ENCODE measurements around the gene PTPN4. TPM values are rescaled to one million over a fixed set of nuclear protein-coding genes. Genes with fewer than 3 reads are reported as not detected.

The PTPN4 gene
- polyA plus RNA-seq, 3 donors: 5.5 to 6.7 (median 5.7) TPM

DNA sequence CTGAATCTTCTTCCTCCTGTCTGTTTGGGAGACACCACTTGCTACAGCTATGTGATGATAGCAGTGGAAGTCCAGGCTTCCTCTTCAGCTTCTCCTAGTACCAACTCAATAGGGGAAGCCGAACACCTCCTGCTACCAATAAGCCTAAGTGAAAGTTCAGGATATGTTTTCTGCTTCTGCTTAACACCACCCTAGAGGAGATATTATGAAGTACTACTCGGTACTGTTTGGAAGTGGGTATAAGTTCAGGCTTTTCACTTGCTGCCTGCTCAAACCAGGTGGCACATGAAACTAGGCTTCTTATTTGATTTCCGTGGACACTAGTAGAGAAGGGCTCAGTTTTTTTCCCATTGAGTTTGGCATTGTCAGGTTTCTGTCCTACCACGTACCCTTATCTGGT is 99.8 kb downstream of the PTPN4 start:
- H3K9me3 Mint-ChIP-seq: peaks cover 0 to 4% (median under 1%) of the 10 kb centered on the region in 7 donors
- intact Hi-C loops (cut with micrococcal nuclease): no loop called here
- no peak overlapping the region for H2AFZ ChIP-seq (ENCODE audit: insufficient read depth, low read depth, low read length, poor library complexity, severe bottlenecking)
- H3K9ac ChIP-seq (ENCODE audit: insufficient read depth, low read length, poor library complexity, severe bottlenecking): no peak overlapping the region
- H3K27ac Mint-ChIP-seq: no peak overlapping the region
- H3K4me1 ChIP-seq (ENCODE audit: control insufficient read depth in 1 of 2, insufficient read depth in 2 of 2, low read length in 2 of 2): peaks cover 0 to 5% of the 10 kb centered on the region in 2 donors
- peaks cover 0 to 8% of the 10 kb centered on the region in 2 donors for H3K9me3 ChIP-seq (replicated peaks in 1 of 2; ENCODE audit: control insufficient read depth in 1 of 2, insufficient read depth in 1 of 2, low read length in 2 of 2)
- H3K4me3 Mint-ChIP-seq: no peak overlapping the region
- no peak overlapping the region for H3K4me2 ChIP-seq (replicated peaks; ENCODE audit: extremely low read depth, low read length, poor library complexity, severe bottlenecking)
- H3K79me2 ChIP-seq (ENCODE audit: insufficient read depth, low read length): no peaks in the 10 kb centered on the region
- peaks cover 5% of the 10 kb centered on the region for H4K20me1 ChIP-seq (ENCODE audit: insufficient read depth, low read length)
- no peak overlapping the region for H3K4me3 ChIP-seq (replicated peaks in 1 of 3; ENCODE audit: low read depth in 2 of 3, low read length in 3 of 3)
- DNase-seq: no peak
- no peak overlapping the region for H3K27ac ChIP-seq (ENCODE audit: low read depth in 1 of 2, low read length in 2 of 2)
- TF ChIP-seq, protein P1, sequence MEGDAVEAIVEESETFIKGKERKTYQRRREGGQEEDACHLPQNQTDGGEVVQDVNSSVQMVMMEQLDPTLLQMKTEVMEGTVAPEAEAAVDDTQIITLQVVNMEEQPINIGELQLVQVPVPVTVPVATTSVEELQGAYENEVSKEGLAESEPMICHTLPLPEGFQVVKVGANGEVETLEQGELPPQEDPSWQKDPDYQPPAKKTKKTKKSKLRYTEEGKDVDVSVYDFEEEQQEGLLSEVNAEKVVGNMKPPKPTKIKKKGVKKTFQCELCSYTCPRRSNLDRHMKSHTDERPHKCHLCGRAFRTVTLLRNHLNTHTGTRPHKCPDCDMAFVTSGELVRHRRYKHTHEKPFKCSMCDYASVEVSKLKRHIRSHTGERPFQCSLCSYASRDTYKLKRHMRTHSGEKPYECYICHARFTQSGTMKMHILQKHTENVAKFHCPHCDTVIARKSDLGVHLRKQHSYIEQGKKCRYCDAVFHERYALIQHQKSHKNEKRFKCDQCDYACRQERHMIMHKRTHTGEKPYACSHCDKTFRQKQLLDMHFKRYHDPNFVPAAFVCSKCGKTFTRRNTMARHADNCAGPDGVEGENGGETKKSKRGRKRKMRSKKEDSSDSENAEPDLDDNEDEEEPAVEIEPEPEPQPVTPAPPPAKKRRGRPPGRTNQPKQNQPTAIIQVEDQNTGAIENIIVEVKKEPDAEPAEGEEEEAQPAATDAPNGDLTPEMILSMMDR (IDR thresholded peaks at IDR 0.05): no peak
- H3K36me3 Mint-ChIP-seq: peaks cover 0 to 10% of the 10 kb centered on the region in 2 donors
- peaks cover 0 to 5% (median 3%) of the 10 kb centered on the region in 3 donors for H3K27me3 Mint-ChIP-seq (ENCODE audit: low read depth in 3 of 3)
- no CpG with 5 or more reads among the region's 4 CpGs for WGBS (ENCODE audit: insufficient coverage)
- H3K4me1 Mint-ChIP-seq: peaks cover 13% of the 10 kb centered on the region
- no peaks in the 10 kb centered on the region for H3K27me3 ChIP-seq (ENCODE audit: control insufficient read depth in 2 of 2, insufficient read depth in 2 of 2, low read length in 2 of 2)
- H3K36me3 ChIP-seq (replicated peaks in 1 of 2; ENCODE audit: control insufficient read depth in 1 of 2, insufficient read depth in 2 of 2, low read length in 2 of 2): no peaks in the 10 kb centered on the region

DNA sequence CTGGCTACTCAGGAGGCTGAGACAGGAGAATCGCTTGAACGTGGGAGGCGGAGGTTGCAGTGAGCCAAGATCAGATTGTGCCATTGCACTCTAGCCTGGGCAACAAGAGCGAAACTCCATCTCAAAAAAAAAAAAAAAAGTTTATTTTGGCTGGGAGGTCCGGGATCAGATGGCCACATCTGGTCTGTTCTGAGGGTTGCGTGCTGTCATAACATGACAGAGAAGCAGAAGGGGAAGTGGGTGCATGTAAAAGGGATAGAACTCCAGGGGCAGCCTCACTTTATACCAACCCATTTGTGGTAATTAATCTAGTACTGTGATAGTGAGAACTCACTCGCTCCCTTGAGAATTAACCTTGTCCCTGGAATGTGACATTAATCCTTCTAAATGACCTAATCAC is 101.2 kb downstream of the PTPN4 start:
- intact Hi-C loops (cut with micrococcal nuclease): no loop called here
- Mint-ChIP-seq H3K27ac (no peak overlapping the region), H3K27me3 (ENCODE audit: low read depth in 3 of 3) (peaks cover 0 to 5% (median 3%) of the 10 kb centered on the region in 3 donors), H3K9me3 (peaks cover 0 to 2% (median 0%) of the 10 kb centered on the region in 7 donors), H3K36me3 (peaks cover 0 to 10% of the 10 kb centered on the region in 2 donors), H3K4me1 (peaks cover 17% of the 10 kb centered on the region), H3K4me3 (no peak overlapping the region)
- Histone ChIP-seq H3K4me2 (replicated peaks; ENCODE audit: extremely low read depth, low read length, poor library complexity, severe bottlenecking) (no peak overlapping the region), H3K9me3 (replicated peaks in 1 of 2; ENCODE audit: control insufficient read depth in 1 of 2, insufficient read depth in 1 of 2, low read length in 2 of 2) (peaks cover 0 to under 1% of the 10 kb centered on the region in 2 donors), H2AFZ (ENCODE audit: insufficient read depth, low read depth, low read length, poor library complexity, severe bottlenecking) (no peak overlapping the region), H3K79me2 (ENCODE audit: insufficient read depth, low read length) (no peaks in the 10 kb centered on the region), H4K20me1 (ENCODE audit: insufficient read depth, low read length) (peaks cover 5% of the 10 kb centered on the region), H3K36me3 (replicated peaks in 1 of 2; ENCODE audit: control insufficient read depth in 1 of 2, insufficient read depth in 2 of 2, low read length in 2 of 2) (no peaks in the 10 kb centered on the region), H3K4me3 (replicated peaks in 1 of 3; ENCODE audit: low read depth in 2 of 3, low read length in 3 of 3) (no peak overlapping the region), H3K27ac (ENCODE audit: low read depth in 1 of 2, low read length in 2 of 2) (no peak overlapping the region), H3K27me3 (ENCODE audit: control insufficient read depth in 2 of 2, insufficient read depth in 2 of 2, low read length in 2 of 2) (no peaks in the 10 kb centered on the region), H3K9ac (ENCODE audit: insufficient read depth, low read length, poor library complexity, severe bottlenecking) (no peak overlapping the region), H3K4me1 (ENCODE audit: control insufficient read depth in 1 of 2, insufficient read depth in 2 of 2, low read length in 2 of 2) (peaks cover 0 to 9% of the 10 kb centered on the region in 2 donors)
- TF ChIP-seq, protein P1 (IDR thresholded peaks at IDR 0.05): no peak
- WGBS (ENCODE audit: insufficient coverage): 39% methylated on average over 2 of the region's 7 CpGs
- DNase-seq: peak in 1 of 3 donors; percentile 5

Measured in CD14-positive monocyte (primary cell).